ENCODE data around the gene ZNF770. TPM values are rescaled to one million over a fixed set of nuclear protein-coding genes. Genes with fewer than 3 reads are reported as not detected.

The ZNF770 gene
- total RNA-seq, 1 experiment from 2014 or later = 70.7 TPM

GRCh38 chr15:34994925-34995324 is 6.8 kb upstream of the ZNF770 start:
- CTCF ChIA-PET = interaction anchor here (1.9 kb wide), 1 partner anchor 25 kb away, joined by 5 read pairs; no protein-coding TSS in a partner anchor
- POLR2A ChIA-PET = no interaction called here

GRCh38 chr15:34993877-34994276 is 5.8 kb upstream of the ZNF770 start:
- H3K4me1 ChIP-seq (ENCODE audit: control insufficient read depth in 1 of 2, insufficient read depth in 2 of 2, low read length in 2 of 2) = peaks cover 22 to 47% of the 10 kb centered on the region in 2 experiments
- intact Hi-C loops (cut with micrococcal nuclease) = no loop called here
- H3K9me3 ChIP-seq (ENCODE audit: control insufficient read depth in 1 of 2, insufficient read depth in 1 of 2, low read depth in 1 of 2, low read length in 2 of 2) = no peaks in the 10 kb centered on the region
- no peaks in the 10 kb centered on the region for H3K36me3 ChIP-seq (ENCODE audit: control insufficient read depth in 1 of 2, insufficient read depth in 2 of 2, low read length in 2 of 2)
- H3K9ac ChIP-seq (ENCODE audit: low read length) = no peak overlapping the region
- no peak overlapping the region; the same call in 1 of the 2 replicates for H3K27ac ChIP-seq (ENCODE audit: low read depth, low read length)
- ChIA-PET POLR2A (no interaction called here), RAD21 (ENCODE audit: low non-redundant PET in 1 of 2, low total read pairs in 2 of 2, uncharacterized antibody in 2 of 2, unreplicated experiment in 2 of 2) (no interaction called here), CTCF (no interaction called here)
- ATAC-seq (no peak), DNase-seq (ENCODE audit: low read depth, low spot score) (no peak)
- no peaks in the 10 kb centered on the region for H4K20me1 ChIP-seq (ENCODE audit: insufficient read depth)
- no peak overlapping the region for H3K4me3 ChIP-seq (replicated peaks in 1 of 2; ENCODE audit: low read depth in 1 of 2, low read length in 2 of 2)
- TF ChIP-seq YY1 (IDR thresholded peaks at IDR 0.05; ENCODE audit: extremely low read depth, insufficient replicate concordance, low read depth, low read length) (no peak), TCF7L2 (IDR thresholded peaks at IDR 0.05; ENCODE audit: borderline replicate concordance, extremely low read depth, insufficient read depth, insufficient read length) (no peak), CBX3 (IDR thresholded peaks at IDR 0.05; ENCODE audit: low read depth) (no peak), ZBTB33 (IDR thresholded peaks at IDR 0.05; ENCODE audit: extremely low read depth, insufficient replicate concordance, low read length) (no peak), SP1 (IDR thresholded peaks at IDR 0.05; ENCODE audit: low read depth) (no peak), EZH2phosphoT487 (IDR thresholded peaks at IDR 0.05; ENCODE audit: borderline replicate concordance) (no peak), JUND (IDR thresholded peaks at IDR 0.05) (no peak), CEBPB (IDR thresholded peaks at IDR 0.05; ENCODE audit: low read depth) (no peak), POLR2A (IDR thresholded peaks at IDR 0.05; ENCODE audit: borderline replicate concordance, extremely low read depth, insufficient read depth, insufficient read length) (no peak)
- TSS peak; percentile 78 for BruUV-seq (replicated peaks)
- H3K79me2 ChIP-seq (ENCODE audit: insufficient read depth, low read length) = no peaks in the 10 kb centered on the region
- no peaks in the 10 kb centered on the region for H3K27me3 ChIP-seq (ENCODE audit: insufficient read depth, low read length)
- H3K9me2 ChIP-seq (ENCODE audit: insufficient read depth) = no peaks in the 10 kb centered on the region
- H3K4me2 ChIP-seq (ENCODE audit: low read length) = peak overlapping the region; percentile 66
- no peak overlapping the region for H2AFZ ChIP-seq (ENCODE audit: low read depth, low read length, poor library complexity, severe bottlenecking)

More at GRCh38 chr15:34994925-34995324, 6.8 kb upstream of the ZNF770 start:
- Histone ChIP-seq H3K27me3 (ENCODE audit: insufficient read depth, low read length) (no peaks in the 10 kb centered on the region), H3K36me3 (ENCODE audit: control insufficient read depth in 1 of 2, insufficient read depth in 2 of 2, low read length in 2 of 2) (no peaks in the 10 kb centered on the region), H3K4me1 (ENCODE audit: control insufficient read depth in 1 of 2, insufficient read depth in 2 of 2, low read length in 2 of 2) (peaks cover 24 to 45% of the 10 kb centered on the region in 2 experiments), H3K79me2 (ENCODE audit: insufficient read depth, low read length) (no peaks in the 10 kb centered on the region), H4K20me1 (ENCODE audit: insufficient read depth) (no peaks in the 10 kb centered on the region), H3K9ac (ENCODE audit: low read length) (no peak overlapping the region), H3K4me3 (replicated peaks in 1 of 2; ENCODE audit: low read depth in 1 of 2, low read length in 2 of 2) (no peak overlapping the region), H3K9me2 (ENCODE audit: insufficient read depth) (no peaks in the 10 kb centered on the region), H3K27ac (ENCODE audit: low read depth, low read length) (no peak overlapping the region), H3K4me2 (ENCODE audit: low read length) (no peak overlapping the region), H2AFZ (ENCODE audit: low read depth, low read length, poor library complexity, severe bottlenecking) (no peak overlapping the region), H3K9me3 (ENCODE audit: control insufficient read depth in 1 of 2, insufficient read depth in 1 of 2, low read depth in 1 of 2, low read length in 2 of 2) (no peaks in the 10 kb centered on the region)
- no peak for TF ChIP-seq TCF7L2 (IDR thresholded peaks at IDR 0.05; ENCODE audit: borderline replicate concordance, extremely low read depth, insufficient read depth, insufficient read length)
- TF ChIP-seq CTCF (IDR thresholded peaks at IDR 0.05 in 2 of 3, conservative IDR thresholded peaks at IDR 0.05 in 1 of 3; ENCODE audit: borderline replicate concordance in 1 of 3, insufficient read depth in 1 of 3, low read depth in 2 of 3, low read length in 2 of 3) = no peak
- TF ChIP-seq RAD21 (IDR thresholded peaks at IDR 0.05; ENCODE audit: low read depth) = no peak
- RAD21 ChIA-PET (ENCODE audit: low non-redundant PET in 1 of 2, low total read pairs in 2 of 2, uncharacterized antibody in 2 of 2, unreplicated experiment in 2 of 2) = no interaction called here
- no TSS peak for BruUV-seq (replicated peaks)
- ATAC-seq (no peak), DNase-seq (ENCODE audit: low read depth, low spot score) (no peak)
- intact Hi-C loops (cut with micrococcal nuclease) = no loop called here

Data from HCT116 (cell line).